H54 (cell line): ENCODE data around the gene CRB1.
A peak's percentile ranks its signal among the peaks of the same experiment; 100 is the strongest.

Experiments
- DNase-seq: peaks from one replicate; pipeline ENCODE4 v3.0.0; 2011; ENCODE audit warnings: low spot score, mixed read lengths; ENCODE audit not compliant: insufficient read length
- FAIRE-seq: peaks from 3 replicates; lab custom pipeline; 2011; peaks lifted over from hg19 to GRCh38; lab: Jason Lieb, UNC
- POLR2A ChIP-seq: IDR thresholded peaks from 2 replicates; pipeline ENCODE4 v1.6.1; 2011; ENCODE audit warnings: low read depth, mild to moderate bottlenecking, low read length

Gene CRB1

DNA sequence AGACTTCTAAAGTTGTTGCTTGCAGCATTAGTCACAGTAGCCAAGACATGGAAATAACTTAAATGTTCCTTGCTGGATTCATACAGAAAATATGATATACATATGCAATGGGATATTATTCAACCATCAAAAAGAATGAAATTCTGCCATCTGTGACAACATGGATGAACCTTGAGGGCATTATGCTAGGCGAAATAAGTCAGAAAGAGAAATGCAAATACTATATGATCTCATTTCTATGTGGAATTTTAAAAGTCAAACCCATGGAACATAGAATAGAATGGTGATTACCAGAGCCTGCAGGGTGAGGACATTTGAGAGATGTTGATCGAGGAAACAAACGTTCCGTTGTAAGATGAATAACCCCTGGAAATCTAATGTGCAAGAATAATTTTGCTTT, 43.0 kb downstream of the CRB1 start:
- DNase-seq (no peak), FAIRE-seq (no peak)
- TF ChIP-seq POLR2A, result no peak

DNA sequence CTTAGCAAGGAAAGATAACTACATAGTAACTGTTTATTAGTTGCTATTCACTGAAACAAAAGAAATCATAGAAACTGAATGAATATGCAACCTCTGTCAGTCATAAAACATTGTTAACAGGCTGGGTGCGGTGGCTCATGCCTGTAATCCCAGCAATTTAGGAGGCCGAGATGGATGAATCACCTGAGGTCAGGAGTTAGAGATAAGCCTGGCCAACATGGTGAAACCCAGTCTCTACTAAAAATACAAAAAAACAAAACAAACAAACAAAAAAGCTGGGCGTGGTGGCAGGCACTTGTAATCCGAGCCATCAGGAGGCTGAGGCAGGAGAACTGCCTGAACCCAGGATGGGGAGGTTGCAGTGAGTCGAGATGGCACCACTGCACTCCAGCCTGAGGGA, 44.1 kb downstream of the CRB1 start:
- no peak for FAIRE-seq

DNA sequence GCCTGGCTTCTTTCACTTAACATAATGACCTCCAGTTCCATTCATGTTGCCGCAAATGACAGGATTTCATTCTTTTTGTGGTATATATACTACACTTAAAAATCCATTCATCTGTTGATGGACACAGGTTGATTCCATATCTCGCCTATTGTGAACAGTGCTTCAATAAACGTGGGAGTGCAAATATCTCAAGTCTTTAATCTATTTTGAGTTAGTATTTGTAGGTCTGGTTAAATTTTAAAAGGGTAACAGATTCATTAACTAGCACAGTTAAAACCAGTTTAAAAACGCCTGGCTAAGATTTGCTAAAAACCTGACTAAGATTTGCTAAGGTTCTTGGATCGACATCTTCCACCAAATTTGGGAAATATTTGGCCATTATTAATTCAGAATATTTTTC, 45.7 kb downstream of the CRB1 start:
- no peak for DNase-seq
- no peak for FAIRE-seq
- TF ChIP-seq POLR2A, result no peak

More for the DNA sequence above, 44.1 kb downstream of the CRB1 start:
- no peak for TF ChIP-seq POLR2A
- no peak for DNase-seq

DNA sequence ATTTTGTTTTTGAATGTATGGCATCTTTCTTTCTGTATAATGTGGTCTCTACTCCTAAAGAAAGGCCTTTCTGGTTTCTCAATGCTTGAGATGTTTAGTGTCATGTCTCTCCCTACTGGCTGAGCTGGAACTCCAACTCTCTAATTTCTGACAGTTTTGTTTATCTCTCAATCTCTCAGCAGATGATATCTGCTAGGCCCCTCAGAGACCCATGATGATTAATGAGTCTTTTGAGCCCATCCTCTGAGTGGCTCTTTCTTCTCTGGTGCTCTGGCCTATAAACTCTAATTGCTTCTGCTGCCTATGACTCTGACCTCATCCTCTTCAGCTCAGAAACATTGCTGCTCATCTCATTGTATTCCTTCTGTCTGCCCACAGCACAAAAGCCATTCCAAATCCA, 46.6 kb downstream of the CRB1 start:
- no peak for FAIRE-seq
- no peak for DNase-seq
- TF ChIP-seq POLR2A, result no peak

DNA sequence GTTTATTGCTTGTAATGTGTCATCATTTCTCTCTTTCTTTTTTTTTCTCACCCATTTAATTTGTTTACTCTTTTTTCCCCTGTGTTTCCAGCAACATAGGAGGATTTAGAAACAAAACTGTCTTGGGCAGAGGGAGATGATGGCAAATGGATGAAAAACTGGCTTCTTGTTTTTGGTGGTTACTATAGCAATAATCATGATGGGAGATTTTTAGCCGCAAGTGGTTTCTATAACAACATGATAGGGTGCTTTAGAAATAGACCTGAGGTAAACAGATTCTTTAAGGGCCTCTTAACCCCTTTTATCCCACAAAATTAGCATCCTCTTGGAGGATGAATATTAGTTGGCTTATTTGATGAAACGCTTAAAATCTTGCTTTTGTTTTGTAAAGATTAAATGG, 51.6 kb downstream of the CRB1 start:
- TF ChIP-seq POLR2A, result no peak
- DNase-seq (no peak), FAIRE-seq (no peak)

DNA sequence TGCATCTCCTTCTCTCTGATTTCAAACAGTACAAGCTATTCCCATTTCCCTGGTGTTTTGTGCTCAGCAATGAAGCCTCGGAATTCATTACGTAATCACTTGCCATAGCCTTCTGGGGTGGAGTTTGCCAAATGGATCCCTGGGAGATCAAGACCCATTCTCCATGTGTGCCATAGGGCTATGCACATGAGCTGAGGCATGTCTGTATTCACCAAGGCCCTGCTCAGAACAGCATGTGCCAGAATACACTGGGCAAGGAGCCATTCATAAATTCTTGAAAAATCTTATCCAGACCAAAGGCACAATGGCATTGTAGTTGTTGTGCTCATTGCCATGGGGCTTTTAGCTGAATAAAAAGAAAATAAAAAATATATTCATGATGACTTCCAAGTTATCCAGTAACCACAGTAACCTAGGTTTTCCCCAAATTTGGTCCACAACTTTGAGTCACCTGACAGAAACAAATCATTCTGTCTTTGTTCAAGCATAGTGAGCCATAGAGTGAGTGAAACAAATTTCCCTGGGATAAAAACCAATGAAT, 53.0 kb downstream of the CRB1 start:
- TF ChIP-seq POLR2A, result no peak
- DNase-seq (no peak), FAIRE-seq (peak; percentile 15)

DNA sequence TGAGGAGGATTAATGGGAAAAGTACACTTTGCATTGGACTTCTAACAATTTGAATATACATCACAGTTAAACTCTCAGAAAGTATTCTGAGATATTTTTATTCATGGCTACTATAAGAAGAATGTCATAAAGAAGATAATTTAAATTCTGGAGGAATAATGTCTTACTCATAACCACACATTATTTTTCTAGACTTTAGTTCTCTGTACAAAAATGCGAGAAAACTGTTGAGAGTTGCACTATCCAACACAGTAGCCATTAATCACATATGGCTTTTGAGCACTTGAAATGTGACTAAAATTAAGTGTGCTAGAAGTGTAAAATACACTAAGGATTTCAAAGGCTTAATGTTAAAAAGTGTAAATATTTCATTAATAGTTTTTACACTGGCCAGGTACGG, 53.8 kb downstream of the CRB1 start:
- FAIRE-seq, result no peak

DNA sequence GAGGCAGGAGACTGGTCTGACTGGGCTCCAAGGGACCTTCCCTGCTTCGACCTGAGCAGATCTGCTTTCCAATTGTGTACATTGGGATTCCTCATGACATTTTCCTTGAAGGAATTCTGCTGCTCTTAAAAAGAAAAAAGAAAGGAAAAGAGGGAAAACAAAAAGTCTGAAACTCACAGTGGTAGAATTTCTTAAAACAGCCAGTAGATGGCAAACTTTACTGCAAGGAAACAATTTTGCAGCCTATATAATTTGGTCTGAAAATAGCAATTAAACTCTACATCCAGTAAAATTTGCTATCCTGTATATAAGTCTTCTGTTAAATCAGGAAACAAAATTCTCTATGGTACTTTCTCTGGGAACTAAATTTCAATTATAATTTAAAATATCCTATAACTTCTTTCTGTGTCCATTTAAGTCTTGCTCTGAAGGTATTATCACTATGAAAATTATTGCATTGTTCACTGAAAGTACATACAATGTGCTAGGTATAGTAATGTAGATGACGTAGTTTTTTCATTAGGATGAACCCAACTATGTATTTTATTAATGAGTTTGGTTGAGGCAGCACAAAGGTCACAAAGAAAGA, 59.8 kb downstream of the CRB1 start:
- FAIRE-seq (peak; percentile 69), DNase-seq (no peak)
- TF ChIP-seq POLR2A, result no peak

More for the DNA sequence above, 53.8 kb downstream of the CRB1 start:
- TF ChIP-seq POLR2A, result no peak
- DNase-seq, result no peak

DNA sequence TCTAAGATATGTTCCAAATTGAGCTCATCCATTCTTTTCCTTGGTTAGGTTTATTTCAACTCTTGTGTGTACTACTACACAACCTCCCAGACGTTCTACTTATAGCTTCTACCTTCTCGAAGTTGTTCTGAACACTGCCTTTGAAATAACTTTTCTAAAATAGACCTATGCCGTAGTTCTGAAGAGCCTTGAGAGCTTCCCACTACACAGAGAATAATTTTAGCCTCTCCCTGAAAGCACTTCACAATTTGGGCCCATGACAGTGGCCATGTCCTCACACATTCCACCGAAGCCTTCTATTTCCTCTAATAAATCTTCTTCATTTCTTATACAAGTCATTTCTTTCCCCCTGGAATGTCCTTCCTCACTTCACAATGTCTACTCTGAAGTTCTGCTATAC, 62.2 kb downstream of the CRB1 start:
- FAIRE-seq, result no peak
- DNase-seq, result no peak
- no peak for TF ChIP-seq POLR2A

DNA sequence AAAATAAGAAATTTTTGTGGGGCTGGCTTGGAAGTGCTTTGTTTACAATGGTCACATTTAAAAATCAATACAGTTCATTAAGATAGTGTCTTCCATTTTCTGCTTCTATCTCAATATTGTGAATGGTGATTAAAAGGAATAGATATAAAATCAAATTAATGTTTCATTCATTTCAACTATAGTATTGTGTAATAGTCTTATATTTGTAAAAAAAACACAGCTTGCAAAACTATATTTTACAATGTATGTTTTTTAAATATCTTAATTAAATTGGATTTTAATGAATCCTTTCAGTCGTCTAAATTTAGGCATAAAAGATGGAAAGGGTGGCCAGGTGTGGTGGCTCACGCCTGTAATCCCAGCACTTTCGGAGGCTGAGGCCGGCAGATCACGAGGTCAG, 63.5 kb downstream of the CRB1 start:
- DNase-seq (no peak), FAIRE-seq (no peak)
- TF ChIP-seq POLR2A, result no peak

DNA sequence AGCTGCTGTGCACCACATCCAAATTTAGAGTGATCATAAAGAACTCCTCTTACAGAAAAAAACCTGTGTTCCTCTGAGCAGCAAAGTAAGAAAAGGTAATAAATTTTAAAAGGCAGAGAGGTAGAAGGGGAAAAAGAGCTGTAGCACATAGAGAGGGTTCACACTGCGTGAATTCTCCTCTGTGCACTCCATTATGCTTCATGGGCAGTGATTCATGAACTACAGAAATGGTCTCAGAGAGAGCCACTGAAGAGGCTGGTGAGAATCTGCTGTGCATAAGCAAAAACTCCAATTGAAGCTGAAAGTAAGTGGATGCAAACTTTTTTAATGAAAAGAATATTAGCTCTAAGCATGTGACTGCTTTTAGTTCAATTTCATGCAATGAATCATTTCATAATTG, 65.0 kb downstream of the CRB1 start:
- DNase-seq (no peak), FAIRE-seq (no peak)
- TF ChIP-seq POLR2A, result no peak

DNA sequence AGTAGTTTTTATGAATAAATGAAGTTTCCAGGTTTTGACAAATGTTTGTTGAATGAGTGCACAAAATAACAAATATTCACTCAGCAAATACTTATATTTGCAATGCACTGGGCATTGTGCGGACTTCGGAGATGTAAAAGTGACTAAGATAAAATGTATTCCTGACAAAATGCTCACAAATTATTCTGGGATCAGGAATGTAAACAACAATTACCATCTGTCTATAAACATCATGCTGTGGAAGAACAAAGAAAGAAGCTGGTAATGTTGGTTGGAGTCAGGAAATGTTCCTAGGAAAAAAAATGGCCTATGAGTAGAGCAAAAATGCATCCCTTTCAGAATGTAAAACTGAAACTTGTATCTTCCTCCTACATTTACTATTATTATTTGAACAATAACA, 68.5 kb downstream of the CRB1 start:
- no peak for TF ChIP-seq POLR2A
- no peak for DNase-seq
- no peak for FAIRE-seq

DNA sequence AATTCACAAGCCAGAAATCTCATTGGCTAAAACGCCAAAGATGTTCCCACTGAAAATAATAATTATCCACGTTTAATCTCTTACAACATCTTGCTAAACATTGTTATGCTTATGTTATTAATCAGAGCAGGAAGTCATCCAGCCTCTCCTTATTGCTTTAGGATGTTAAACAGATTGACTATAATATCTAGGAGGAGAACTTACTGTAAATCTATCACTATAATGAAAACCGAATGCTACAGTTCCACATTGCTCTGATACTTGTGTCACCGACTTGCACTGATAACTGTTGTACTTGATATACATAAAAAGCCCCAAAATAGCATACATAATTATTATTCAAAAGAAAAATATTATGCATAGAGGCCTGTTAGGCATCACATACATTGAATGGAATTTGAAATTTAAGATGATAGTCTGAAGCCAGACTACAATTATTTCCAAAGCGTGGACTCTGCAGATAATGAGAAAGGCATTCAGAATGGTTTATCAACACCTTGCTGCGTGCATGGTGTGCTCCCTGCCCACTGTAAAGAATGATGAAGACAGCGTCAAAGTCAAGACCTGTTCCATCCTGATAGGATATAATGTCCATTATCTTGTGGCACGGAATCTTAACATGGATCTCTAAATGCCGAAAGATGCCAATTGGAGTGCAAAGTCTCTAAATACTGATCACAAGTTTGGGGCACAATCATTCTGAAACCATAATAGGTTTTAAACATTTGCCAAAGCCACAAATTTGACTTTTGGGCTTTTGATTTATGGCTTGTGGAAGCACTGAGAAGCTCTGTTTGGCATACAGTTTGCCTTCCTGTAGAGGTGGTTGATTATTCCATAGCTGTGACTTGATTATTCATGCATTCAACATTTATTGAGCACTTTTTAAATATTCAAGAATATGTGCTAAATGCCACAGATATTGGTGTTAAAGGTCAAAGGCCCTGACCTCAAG, 71.3 kb downstream of the CRB1 start:
- TF ChIP-seq POLR2A, result no peak
- no peak for FAIRE-seq
- no peak for DNase-seq

DNA sequence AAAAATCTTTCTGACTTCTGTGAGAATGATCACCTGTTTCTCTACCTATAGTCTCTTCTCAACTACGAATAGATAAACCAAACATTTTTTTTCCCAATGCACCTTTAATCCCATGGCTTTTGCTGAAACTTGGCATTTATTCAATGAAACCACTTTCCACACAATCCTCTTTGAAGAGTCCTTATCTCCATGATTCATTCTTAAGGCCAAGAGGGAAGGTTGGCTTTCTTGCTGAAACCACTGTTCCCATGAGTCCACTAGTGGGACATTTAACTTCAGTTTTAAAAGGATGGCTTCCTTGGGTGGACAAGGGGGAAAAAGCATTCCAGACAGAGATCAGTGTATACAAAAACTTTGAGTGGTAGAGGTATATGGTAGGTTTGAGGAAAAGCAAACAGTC, 73.6 kb downstream of the CRB1 start:
- TF ChIP-seq POLR2A, result no peak
- DNase-seq, result no peak
- no peak for FAIRE-seq
